Midbrain (tissue), 1 donor: ENCODE data around the gene FOXO6.

Source experiments
- DNase-seq: peaks from one replicate; lab custom pipeline; 2025; lab: John Stamatoyannopoulos, UW

FOXO6 gene

GRCh38 chr1:41366455-41367287, 5.4 kb downstream of the FOXO6 start:
- peak; percentile 35 for DNase-seq

- no peak for DNase-seq
Observed at GRCh38 chr1:41367288-41367642, 6.0 kb downstream of the FOXO6 start.

- DNase-seq = no peak
Observed at GRCh38 chr1:41368366-41368765, 7.1 kb downstream of the FOXO6 start.

- no peak for DNase-seq
Observed at GRCh38 chr1:41368801-41369200, 7.6 kb downstream of the FOXO6 start.

GRCh38 chr1:41369531-41369930, 8.3 kb downstream of the FOXO6 start:
- no peak for DNase-seq

GRCh38 chr1:41370225-41370624, 9.0 kb downstream of the FOXO6 start:
- no peak for DNase-seq

GRCh38 chr1:41370756-41371420, 9.7 kb downstream of the FOXO6 start:
- DNase-seq = no peak

- DNase-seq = peak; percentile 50
Observed at GRCh38 chr1:41371630-41372599, 10.7 kb downstream of the FOXO6 start.

- no peak for DNase-seq
Observed at GRCh38 chr1:41372600-41372993, 11.4 kb downstream of the FOXO6 start.

GRCh38 chr1:41373373-41373772, 12.1 kb downstream of the FOXO6 start:
- no peak for DNase-seq

GRCh38 chr1:41374711-41375110, 13.5 kb downstream of the FOXO6 start:
- no peak for DNase-seq

GRCh38 chr1:41377397-41377796, 16.2 kb downstream of the FOXO6 start:
- DNase-seq = no peak

- DNase-seq = no peak
Observed at GRCh38 chr1:41378222-41378621, 17.0 kb downstream of the FOXO6 start.

GRCh38 chr1:41378999-41379737, 17.9 kb downstream of the FOXO6 start:
- DNase-seq = no peak

GRCh38 chr1:41379738-41380130, 18.5 kb downstream of the FOXO6 start:
- DNase-seq = no peak

- DNase-seq = no peak
Observed at GRCh38 chr1:41380195-41380594, 19.0 kb downstream of the FOXO6 start.

GRCh38 chr1:41380979-41381691, 19.9 kb downstream of the FOXO6 start:
- DNase-seq = peak; percentile 26

- DNase-seq = no peak
Observed at GRCh38 chr1:41381692-41382479, 20.7 kb downstream of the FOXO6 start.

GRCh38 chr1:41382480-41383090, 21.4 kb downstream of the FOXO6 start:
- DNase-seq = no peak
